ENCODE data around the gene ITPKC.

ITPKC gene

DNA sequence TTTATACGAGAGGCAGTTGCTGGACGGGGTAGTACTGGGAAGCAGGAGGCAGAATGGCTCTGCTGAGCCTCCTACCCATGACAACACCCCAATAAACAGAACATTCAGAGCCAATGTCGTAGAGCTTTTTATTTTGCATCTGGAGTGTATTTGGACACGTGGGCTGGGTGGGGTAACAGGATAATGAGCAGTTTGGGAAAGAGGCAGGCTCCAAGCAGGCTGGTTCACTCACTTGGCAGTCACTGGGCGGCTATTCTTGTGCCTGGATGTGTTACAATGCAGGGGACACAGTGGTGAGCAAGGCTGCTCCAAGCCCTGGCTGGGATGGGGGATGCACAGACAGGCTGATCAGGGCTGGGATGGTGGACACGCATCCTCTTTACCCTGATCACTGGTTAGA is 23.8 kb downstream of the ITPKC start:
- DNase-seq (ENCODE audit: low spot score): peak; percentile 50

DNA sequence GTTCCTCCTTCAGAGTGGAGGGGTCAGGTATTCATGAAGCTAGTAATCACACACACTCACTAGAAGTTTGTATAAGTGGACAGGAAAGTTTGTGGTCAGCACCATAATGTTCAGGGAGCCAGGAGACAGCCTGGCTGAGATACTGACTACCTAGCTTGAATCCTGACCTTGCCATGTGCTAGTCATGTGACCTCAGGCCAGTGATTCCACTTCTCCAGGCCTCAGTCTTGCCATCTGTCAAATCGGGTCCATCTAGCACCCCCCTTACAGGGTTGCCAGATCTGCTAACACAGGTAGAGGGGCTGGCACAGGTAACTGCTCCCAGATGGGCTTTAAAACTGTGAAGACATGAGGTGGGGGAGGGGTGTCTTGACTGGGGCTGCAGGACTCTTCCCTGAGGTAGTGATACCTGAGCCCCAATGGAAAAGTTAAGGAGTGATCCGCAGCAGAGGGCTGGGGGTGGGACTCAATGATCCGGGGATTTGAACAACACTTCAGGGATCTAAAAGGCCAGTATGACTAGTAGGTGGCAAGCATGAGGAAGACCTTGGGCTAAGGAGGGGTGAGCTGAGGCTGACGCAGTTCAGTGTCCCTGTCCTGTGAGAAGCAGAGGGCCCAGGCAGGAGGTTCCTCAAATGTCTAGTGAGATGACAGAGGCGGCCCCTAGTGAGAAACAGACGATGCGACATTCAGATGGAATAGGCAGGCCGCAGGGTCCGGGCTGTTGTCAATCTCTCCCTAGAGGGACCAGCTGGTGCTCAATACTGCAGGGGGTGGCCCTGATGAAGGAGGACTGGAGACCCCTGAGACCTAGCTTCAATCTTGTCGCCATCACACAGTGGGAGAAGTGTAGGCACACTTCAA is 24.8 kb downstream of the ITPKC start:
- DNase-seq (ENCODE audit: low spot score): no peak

- no peak for DNase-seq (ENCODE audit: low spot score)
Measured at GRCh38 chr19:40742477-40742876, 25.6 kb downstream of the ITPKC start.

DNA sequence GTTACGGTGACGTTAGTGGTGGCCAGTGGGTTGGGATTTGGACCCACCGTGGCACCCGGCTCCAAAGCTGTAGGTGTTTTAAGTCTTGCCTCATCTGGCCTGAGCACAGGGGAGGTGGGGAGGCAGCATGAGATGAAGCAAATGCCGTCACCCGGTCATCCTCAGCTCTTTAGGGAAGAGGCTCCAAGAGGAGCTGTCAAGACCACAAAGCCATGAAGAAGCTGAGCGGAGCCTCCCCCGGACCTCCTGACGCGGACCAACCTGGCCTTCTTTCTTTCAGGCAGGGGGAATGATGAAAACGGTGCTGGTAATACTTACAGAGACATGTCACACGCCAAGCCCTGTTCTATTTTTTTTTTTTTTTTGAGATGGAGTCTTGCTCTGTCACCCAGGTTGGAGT is 26.0 kb downstream of the ITPKC start:
- DNase-seq (ENCODE audit: low spot score): no peak

- no peak for DNase-seq (ENCODE audit: low spot score)
Measured at GRCh38 chr19:40743926-40744325, 27.0 kb downstream of the ITPKC start.

DNA sequence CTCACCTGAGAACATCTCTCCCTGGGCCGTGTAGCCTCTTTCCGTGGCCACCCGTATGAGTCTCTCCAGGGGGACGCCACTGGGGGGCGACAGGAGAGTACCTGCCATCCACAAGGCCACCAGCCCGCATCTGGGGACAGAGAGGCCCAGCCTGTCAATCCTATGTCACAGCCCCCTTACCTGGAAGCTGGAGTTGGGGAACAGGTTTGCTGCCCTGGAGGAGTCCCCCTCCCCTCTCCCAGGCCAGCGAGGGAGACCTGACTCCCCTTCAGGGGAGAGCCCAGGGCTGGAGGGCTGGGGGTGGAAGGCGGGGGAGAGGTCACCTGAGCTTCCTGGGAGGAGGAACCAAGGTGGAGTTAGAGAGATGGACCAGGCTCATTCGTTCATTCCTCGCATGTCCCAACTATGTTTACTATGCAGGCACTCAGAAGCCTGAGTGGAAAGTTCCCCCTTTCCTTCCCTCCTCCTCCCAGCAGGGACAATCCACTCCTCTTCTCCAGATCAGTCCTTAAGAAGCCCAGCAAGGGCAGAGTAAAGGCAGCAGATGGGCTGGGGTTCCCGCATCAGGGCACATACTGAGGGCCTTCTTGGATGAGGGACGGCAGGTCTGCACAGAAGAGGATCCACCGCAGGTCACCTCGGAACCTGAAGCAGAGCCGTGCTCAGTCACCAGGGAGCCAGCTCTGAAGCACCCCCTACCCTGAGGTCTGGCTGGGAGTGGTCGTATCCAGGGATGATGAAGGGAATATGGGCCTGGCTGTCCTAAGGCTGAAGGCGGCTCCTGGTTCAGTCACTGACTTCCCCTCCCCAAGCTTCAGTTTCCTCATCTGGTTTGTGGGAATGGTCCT is 27.9 kb downstream of the ITPKC start:
- DNase-seq (ENCODE audit: low spot score): no peak

- no peak for DNase-seq (ENCODE audit: low spot score)
Measured at GRCh38 chr19:40745402-40745780, 28.5 kb downstream of the ITPKC start.

DNA sequence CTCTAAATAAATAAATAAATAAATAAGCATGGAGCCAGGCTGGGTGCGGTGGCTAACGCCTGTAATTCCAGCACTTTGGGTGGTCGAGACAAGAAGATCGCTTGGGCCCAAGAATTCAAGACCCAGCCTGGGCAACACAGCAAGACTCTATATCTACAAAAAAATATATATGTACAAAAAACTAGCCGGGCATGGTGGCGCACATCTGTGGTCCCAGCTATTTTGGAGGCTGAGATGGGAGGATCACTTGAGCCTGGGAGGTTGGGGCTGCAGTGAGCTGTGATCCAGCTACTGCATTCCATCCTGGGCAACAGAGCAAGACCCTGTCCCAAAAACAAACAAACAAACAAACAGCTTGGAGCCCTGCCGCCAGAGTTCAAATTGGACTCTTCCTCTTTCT is 30.6 kb downstream of the ITPKC start:
- DNase-seq (ENCODE audit: low spot score): no peak

GRCh38 chr19:40750058-40750873 is 33.4 kb downstream of the ITPKC start, which contains the start of gene ACTMAP:
TSS of gene ACTMAP (minus strand) at chr19:40750477. CDS start at chr19:40749803, 674 bp downstream.
- peak; percentile 100 for DNase-seq (ENCODE audit: low spot score)

DNA sequence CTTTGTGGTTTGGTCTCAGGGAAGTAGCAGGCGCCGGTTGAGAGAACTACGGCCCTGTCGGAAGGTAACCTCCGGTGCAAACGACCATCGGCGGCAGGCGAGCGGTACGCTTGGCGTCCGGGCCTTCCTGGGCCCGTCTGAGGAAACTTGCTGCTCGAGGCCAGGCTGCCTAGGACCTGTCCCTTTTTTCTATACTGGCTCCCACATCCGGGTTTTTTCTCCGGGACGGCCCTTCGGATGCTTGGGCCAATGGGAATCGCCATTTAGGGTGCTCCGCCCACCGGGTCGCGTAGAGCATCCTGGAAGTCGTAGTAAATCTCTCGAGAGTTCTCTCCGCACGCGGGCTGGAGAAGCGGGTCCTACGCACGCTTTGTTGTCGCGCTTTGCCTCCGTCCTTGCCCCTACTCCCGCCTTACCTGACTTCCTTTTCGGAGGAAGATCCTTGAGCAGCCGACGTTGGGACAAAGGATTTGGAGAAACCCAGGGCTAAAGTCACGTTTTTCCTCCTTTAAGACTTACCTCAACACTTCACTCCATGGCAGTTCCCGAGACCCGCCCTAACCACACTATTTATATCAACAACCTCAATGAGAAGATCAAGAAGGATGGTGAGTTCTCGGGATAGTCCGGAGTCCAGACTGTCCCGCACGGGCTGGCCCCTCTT is 34.1 kb downstream of the ITPKC start, which contains the start of gene SNRPA:
SNRPA (plus strand) TSS at position 330 of the 664 bp plus-strand sequence; CDS start at position 536, 206 bp downstream.
- peak; percentile 98 for DNase-seq (ENCODE audit: low spot score)

DNA sequence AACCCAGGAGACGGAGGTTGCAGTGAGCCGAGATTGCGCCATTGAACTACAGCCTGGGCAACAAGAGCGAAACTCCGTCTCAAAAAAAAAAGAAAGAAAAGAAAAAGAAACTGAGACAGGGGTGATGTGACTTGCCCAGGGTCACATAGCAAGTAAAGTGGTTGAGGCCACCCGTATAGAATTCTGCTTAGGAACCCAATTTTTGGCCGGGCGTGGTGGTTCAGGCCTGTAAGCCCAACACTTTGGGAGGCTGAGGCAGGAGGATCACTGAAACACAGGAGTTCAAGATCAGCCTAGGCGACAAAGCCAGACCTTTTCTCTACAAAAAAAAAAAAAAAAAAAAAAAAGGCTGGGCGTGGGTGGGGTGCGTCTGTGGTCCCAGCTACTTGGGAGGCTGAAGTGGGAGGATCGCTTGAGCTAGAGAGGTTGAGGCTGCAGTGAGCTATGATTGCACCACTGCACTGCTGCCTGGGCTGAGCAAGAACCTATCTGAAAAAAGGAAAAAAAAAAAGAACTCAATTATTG is 35.4 kb downstream of the ITPKC start:
- DNase-seq (ENCODE audit: low spot score): no peak

GRCh38 chr19:40754611-40755247 is 37.8 kb downstream of the ITPKC start:
- no peak for DNase-seq (ENCODE audit: low spot score)

DNA sequence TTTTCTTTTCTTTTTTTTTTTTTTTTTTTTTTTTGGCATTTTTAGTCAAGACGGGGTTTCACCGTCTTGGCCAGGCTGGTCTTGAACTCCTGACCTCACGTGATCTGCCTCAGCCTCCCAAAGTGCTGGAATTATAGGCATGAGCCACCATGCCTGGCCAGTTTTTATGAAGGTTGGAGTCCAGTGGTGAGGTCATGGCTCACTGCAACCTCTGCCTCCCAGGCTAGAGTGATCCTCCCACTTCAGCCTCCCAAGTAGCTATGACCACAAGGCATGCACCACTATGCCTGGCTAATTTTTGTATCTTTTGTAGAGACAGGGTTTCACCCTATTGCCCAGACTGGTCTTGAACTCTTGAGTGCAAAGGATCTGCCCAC is 38.3 kb downstream of the ITPKC start:
- no peak for DNase-seq (ENCODE audit: low spot score)

DNA sequence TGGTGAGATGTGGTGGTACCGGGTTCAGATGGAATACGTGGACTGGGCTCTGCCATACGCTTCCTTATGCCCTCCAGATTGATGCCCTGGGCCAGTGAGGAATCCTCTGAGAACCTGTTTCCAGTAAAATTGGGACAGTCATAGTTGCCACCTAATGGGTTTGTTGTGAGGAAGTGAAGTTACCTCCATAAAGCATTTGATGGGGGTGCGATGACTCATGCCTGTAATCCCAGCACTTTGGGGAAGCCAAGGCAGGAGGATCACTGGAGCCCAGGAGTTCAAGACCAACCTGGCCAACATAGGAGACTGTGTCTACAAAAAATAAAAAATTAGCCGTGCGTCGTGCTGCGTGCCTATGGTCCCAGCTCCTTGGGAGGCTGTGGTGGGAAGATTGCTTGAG is 38.9 kb downstream of the ITPKC start:
- DNase-seq (ENCODE audit: low spot score): no peak

DNA sequence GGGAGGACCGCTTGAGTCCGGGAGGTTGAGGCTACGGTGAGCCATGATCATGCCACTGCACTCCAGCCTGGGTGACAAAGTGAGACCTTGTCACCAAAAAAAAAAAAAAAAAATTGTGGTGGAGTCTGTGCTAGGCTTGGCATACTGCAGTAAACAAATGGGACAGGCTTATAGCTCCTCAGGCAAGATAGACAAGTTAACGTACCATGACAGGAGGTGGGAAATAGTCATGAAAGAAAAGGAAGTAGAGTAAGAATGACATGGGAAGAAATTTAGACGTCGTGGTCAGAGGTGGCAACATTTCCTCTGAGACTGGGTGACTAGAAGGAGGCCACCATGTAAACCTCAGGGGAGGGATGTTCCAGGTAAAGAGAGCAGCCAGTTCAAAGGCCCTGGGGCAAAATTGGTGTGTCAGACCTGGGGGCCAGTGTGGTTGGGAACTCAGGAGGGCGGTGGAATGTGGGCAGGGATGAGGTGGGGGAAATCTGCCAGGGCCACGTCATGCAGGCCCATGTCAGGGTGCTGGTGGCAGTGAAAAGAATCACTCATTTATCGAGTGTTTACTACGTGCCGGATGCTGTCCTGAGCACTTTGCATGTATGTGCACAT is 39.7 kb downstream of the ITPKC start:
- DNase-seq (ENCODE audit: low spot score): no peak

GRCh38 chr19:40758491-40758890 is 41.6 kb downstream of the ITPKC start:
- DNase-seq (ENCODE audit: low spot score): no peak

DNA sequence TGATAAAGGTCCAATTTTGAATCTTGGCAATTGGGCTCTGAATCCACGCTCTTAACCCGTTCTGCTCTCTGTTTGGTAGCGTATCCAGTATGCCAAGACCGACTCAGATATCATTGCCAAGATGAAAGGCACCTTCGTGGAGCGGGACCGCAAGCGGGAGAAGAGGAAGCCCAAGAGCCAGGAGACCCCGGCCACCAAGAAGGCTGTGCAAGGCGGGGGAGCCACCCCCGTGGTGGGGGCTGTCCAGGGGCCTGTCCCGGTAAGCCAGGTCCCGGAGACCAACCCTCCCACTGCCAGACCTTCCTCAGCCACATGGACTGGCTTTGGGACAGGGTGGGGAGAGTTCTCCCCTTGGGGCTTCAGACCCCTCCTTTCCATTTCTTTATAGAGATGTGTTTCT is 42.4 kb downstream of the ITPKC start:
- DNase-seq (ENCODE audit: low spot score): no peak

DNA sequence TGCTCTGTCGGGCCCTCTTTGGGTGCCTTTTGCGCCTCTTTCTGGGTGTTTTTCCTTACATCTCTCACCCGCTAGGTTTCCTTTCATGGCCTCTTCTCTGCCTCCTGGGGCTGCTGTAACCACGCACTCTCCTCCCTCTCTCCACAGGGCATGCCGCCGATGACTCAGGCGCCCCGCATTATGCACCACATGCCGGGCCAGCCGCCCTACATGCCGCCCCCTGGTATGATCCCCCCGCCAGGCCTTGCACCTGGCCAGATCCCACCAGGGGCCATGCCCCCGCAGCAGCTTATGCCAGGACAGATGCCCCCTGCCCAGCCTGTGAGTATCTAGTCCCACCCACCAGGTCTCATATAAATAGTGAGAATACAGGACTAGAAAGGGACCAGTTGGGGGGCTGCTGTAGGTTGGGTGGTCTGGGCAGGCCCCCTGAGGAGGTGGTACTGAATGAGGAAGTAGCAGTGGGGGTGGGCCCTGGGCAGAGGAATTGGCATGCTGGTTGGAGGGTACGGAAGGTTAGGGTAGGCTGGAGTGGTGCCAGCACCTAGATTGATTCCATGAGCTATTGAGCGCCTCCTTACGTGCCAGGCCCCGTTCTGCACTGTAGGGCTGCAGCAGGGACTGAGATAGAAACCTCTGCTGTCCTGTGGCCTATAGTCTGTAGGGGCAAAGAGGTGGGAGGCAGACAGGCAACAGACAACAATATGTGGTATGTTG is 46.0 kb downstream of the ITPKC start:
- DNase-seq (ENCODE audit: low spot score): no peak

GRCh38 chr19:40763526-40763925 is 46.6 kb downstream of the ITPKC start:
- DNase-seq (ENCODE audit: low spot score): no peak

DNA sequence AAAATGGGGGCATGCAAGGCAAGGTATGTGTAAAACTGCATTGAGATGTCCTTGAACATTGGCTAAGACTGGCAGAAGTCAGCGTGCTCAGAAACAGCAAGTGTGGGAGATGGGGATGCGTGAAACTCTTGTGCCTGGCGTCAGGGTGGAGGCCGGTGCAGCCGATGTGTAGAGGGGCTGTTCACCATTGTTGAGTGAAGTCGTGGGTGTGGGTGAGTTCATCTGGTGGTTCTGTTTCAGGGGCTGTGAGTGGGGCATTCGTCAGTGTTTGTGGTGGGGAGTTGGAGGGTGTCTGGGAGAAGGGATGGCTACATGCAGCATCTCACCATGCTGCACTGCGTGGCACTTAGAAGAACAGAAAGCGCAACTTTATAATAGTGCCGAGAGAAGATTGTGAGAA is 47.1 kb downstream of the ITPKC start:
- DNase-seq (ENCODE audit: low spot score): no peak
